NOMO-1 (cell line): Measurements from ENCODE around the gene DENND10.
"Not testable (repeated sequence)": the region's sequence is repeated elsewhere in the genome, so short reads cannot be mapped to it uniquely, and the experiment has no call there.

Experiments used
- DNase-seq, 2 experiments: peaks; one replicate each; lab custom pipeline; 2025; ENCODE audit not compliant: unreplicated experiment in 2 of 2; lab: John Stamatoyannopoulos, UW

The DENND10 gene

DNA sequence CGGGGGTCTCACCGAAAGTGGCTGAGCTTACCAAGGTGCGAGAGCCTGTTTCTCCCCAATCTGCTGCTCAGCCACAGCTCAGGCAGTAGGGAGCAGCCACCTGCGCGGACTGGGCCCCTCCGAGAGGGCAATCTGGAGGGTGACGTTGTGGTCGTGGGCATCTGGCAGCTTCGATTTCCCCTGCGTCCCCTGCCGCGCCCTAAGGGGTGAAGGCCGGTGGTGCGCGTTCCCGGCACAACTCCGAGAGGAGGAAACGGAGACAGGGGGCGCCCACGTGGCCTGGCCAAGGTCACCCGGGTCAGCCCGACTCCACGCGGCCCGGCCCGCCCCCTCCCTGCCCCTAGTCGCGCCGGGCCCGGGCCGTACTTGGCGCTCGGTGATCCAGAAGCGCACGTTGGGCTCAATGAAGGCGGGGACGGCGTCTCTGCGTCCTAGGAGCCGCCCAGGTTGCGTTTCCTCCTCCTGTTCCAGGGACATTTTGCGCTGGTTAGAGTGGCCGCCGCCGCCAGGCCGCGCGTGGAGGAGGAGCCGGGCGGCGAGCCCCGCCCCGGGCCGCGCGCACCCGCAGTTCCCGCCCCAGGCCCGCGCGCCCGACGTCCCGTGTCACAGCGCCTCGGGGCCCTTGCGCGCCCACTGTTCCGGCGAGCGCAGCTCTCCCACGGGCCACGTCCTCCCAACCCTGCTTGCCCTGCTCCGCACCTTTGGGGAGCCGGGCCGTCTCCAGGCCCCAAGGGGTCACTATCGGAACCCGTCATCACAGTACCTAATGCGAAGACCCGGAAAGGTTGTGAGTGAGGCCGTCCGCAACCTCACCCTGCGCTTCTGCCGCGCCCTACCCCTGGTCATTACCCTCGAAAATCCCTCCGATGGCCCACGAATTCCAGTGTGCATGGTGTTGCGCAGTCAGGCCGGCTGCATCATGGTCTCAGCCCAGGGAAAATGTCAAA, 61.5 kb downstream of the DENND10 start, which contains the start of gene SFXN4:
Gene SFXN4, minus strand, starts transcription at position 544 of the 947 bp plus-strand sequence. Its CDS starts 67 bp downstream, at position 477.
- peak; percentile 77 to 85 for DNase-seq

DNA sequence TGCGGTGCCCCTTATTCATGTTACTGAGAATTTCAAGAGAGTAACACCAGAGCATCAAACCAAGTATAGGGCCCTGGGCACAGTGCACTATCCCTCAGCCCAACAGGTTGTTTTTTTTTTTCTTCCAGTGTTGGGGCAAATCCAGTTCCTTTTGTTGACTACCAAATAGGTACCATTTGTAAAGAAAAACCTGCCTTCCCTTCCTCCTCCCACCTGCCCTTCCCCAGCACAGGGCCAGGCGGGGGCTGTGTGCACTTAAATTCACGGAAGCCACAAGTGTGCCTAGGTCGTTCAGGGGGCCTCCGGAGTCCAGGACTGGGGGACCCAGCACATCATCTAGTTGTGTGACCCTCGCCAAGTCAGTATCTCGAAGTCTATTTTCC, 62.2 kb downstream of the DENND10 start:
- DNase-seq: no peak

DNA sequence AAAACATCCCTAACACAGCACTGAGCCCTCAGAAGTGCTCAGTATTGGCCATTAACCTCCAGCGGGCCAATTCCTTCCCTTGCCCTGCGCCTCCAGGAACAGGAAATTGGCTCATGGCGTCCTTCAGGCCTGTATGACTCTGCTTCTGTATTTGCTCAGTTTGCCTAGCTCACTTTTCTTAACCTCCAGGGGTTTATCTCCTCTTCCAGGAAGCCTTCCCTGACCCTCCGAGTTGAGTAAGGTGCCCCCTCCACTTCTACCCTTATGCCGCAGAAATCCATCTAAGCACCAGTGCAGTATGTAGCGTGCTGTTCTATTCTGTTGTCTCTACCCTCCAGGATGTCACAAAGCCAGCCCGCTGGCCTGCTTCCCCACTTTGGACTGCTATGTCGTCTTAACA, 62.7 kb downstream of the DENND10 start:
- peak; percentile 15 to 17 for DNase-seq

DNA sequence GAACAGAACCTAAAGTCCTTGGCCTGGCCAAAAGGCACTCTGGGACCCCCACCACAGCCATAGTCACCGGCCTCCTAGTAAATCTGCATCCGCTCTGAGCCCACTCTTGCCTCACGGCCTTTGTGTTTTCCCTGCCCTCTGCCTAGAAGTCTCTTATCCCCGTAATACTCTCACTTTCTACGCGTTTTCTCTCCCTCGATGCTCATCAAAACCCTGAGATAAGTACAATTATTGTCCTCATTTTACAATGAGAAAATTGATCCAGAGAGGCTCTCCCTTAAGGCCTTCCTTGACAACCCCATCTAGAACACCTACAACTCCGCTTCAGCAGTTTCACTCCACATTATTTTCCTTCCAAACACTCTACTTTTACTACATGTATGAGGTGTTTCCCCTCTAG, 63.1 kb downstream of the DENND10 start:
- no peak for DNase-seq

DNA sequence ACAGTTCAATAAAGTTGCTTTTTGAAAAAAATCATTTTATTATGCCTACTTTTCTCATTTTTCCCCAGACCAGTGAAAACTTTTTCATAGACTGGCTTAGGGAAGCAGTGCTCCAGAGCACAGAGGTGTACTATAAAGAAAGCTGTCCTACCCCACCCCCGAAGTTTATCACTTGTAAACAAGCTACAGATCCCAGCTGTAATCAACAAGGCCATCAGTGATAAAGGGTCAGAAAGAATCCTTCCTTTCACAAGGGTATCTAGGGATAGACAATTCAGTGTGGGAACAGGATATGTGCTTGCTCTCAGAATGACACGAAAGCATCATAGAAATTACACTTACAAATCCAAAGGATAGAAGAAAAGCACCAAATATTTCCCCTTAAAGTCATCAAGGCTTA, 70.2 kb downstream of the DENND10 start:
- DNase-seq: no peak

DNA sequence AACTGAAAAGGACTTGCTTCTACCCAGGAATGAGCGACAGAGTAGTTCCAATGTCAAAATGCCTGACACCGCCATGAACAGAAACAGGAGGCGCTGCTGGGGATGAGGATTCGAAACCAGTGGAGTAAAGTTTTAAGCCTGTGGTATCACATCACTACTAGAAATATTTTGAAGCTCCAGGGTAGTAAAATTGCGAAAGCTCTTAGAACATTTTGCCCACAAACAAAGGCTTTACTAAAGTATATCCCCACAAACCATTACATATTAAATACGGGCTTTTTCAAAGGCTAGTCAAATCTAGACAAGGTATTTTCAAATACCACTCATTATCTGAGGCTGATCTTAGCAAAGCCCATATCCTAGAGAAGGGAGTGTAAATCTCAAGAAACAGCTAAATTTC, 72.3 kb downstream of the DENND10 start:
- peak; percentile 31 to 64 for DNase-seq

DNA sequence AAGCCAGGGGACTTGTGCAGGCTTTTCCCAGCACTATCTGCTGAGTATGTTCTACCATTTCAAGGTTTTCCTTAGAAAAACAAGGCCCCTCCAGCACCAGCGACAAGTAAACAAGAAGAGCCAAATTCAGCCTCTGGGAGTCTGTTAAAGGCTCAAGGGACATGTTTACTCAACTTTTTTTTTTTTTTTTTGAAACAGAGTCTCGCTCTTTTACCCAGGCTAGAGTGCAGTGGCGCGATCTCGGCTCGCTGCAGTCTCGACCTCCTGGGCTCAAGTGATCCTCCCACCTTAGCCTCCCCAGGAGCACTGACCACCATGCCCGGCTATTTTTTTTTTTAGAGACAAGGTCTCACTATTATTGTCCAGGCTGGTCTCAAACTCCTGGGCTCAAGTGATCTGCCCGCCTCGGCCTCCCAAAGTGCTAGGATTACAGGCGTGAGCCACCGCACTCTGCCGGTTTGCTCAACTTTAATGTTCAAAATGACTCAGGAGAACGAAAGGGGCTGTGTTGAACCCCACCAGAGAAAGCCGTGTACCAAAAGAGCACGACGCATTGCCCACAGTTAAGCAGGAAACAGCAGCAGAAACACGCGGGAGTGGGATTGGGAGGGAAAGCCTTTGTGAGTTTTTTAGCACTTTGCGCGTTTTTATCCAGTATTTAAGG, 73.9 kb downstream of the DENND10 start:
- DNase-seq: peak in 1 of 2 experiments; percentile 29

DNA sequence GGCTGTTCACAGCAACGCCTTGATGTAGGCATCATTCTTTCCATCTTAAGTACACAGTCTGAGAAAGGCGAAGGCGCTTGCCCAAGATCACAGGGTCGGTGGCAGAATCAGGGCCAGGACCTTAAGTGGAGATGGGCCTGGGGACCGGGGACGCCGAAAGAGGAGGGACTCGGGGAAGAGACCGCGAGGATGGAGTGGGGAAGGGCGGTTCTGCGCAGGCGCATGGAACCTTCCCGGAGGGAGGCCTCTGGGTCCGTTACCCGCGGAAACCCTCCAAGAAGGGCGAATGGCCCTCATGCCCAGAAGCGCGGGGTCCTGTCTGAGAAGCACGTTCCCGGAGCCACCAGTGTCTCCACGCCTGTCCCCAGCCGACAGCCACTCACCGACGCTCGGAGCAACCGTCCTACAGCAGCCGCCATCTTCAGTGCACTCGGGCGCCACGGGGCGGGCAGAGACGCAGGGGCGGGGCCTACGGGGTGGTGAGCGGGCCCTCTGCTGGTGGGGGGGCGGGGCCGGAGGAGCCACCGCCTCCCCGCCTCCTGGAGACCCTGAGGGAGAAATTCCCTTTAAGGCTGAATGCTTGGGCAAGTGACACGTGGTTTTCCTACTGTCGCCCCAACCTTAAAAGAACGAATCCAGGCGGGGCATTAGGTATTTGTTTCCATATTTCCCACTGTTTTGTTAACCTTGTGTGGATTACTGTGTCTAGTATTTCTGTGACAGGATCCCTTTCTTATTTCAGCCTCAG, 74.6 kb downstream of the DENND10 start, which contains the start of gene PRDX3:
Gene PRDX3, minus strand, starts transcription at position 441 of the 748 bp plus-strand sequence. Its CDS starts 22 bp downstream, at position 419.
- peak; percentile 83 to 92 for DNase-seq

DNA sequence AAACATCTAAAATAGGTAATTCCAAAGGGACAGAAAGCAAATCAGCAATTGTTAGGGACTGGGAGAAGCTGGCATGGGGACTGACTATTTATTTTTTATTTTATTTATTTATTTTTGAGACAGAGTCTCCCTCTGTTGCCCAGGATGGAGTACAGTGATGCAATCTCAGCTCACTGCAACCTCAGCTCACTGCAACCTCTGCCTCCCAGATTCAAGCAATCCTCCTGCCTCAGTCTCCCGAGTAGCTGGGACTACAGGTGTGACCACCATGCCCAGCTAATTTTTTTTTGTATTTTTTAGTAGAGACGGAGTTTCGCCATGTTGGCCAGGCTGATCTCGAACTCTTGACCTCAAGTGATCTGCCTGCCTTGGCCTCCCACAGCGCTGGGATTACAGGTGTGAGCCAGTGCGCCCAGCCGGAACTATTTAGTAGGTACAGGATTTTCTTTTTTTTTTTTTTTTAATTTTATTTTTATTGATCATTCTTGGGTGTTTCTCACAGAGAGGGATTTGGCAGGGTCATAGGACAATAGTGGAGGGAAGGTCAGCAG, 77.0 kb downstream of the DENND10 start:
- DNase-seq: not testable (repeated sequence)

DNA sequence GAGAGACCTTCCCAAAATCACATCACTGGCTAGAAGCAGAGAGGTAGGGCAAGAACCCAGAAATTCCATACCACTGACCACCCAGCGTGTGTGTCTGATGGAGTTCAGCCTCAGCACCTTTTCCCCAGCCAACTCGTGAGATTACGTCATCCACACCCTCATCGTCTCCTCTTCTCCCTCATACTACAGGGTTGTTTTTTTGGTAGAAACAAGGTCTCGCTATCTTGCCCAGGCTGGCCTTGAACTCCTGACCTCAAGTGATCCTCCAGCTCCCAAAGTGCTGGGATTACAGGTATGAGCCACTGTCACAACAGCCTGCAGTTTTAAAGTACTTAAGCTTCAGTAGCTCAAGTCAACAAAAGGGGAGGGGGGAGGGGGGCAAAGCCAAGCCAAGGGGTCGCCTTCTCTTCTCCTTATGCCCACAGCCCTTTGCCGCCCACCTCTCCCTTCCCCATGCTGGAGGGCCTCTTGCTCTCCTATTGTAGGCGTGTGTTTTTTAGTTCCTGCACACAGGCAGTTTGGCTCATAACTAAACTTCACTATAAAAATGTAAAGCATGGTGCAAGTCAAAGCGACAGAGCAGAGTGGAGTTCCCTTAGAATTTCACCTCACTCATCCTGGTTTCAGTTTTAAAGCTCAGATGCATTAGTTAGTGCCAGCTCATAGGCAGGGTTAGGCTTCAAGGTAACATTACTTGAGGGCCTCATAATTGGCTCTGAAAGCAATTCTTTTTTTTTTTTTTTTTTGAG, 79.9 kb downstream of the DENND10 start:
- no peak for DNase-seq
